Astrocyte (in vitro differentiated cells and primary cell): ENCODE measurements around the gene HSD17B8.

Experiments used
- EZH2 ChIP-seq: IDR thresholded peaks from 2 replicates; pipeline ENCODE4 v1.6.1; 2012; ENCODE audit warnings: mild to moderate bottlenecking, low read length, inconsistent platforms; ENCODE audit not compliant: insufficient read depth
- TF ChIP-seq, protein P1 (sequence below): IDR thresholded peaks from 2 replicates; pipeline ENCODE4 v1.5.1; 2011; ENCODE audit warnings: low read depth, mild to moderate bottlenecking, inconsistent platforms, low read length, moderate library complexity; ENCODE audit not compliant: insufficient read depth

DNA sequence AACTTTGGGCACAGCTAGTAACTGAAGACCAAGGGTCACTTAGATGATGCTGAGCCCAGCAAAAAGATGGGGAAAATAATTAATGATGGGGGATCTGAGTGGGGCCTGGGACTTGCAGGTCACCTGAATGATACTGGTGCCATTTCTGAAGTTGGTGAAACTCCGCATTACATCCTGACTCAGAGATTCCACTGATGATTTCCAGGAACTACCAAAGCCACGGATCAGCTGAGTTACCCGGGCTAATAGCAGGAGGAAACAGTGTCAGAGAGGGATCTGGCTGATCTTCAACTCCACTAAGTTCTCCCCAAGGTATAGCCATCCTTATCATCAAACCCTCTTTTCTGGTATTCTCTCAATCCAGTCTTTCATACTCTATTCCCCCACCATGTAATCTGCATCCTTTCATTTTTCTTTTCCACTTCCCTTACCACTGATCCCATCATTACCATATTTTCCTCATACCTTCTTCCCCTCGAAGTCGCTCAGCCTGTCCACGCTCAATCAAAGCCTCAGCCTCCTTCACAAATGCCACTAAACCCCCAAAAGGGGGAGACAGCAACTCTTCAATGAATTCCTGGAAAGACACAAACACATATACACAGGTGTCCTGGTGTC, 47.0 kb downstream of the HSD17B8 start:
- no peak for TF ChIP-seq EZH2
- TF ChIP-seq, protein P1, sequence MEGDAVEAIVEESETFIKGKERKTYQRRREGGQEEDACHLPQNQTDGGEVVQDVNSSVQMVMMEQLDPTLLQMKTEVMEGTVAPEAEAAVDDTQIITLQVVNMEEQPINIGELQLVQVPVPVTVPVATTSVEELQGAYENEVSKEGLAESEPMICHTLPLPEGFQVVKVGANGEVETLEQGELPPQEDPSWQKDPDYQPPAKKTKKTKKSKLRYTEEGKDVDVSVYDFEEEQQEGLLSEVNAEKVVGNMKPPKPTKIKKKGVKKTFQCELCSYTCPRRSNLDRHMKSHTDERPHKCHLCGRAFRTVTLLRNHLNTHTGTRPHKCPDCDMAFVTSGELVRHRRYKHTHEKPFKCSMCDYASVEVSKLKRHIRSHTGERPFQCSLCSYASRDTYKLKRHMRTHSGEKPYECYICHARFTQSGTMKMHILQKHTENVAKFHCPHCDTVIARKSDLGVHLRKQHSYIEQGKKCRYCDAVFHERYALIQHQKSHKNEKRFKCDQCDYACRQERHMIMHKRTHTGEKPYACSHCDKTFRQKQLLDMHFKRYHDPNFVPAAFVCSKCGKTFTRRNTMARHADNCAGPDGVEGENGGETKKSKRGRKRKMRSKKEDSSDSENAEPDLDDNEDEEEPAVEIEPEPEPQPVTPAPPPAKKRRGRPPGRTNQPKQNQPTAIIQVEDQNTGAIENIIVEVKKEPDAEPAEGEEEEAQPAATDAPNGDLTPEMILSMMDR, result no peak
